ENCODE results near the gene BTF3. TPM values are rescaled to one million over a fixed set of nuclear protein-coding genes. Genes with fewer than 3 reads are reported as not detected.

Gene BTF3
- total and polyA plus RNA-seq, 2 of the 13 experiments (the other 11 are each of a cell fraction or from before 2014, with no cell fraction given) = 557 to 698 TPM

GRCh38 chr5:73542020-73542419 lies 43.8 kb downstream of the BTF3 start:
- WGBS (ENCODE audit: low lambda C conversion rate) = 73% methylated on average over 4 of the region's 4 CpGs
- peaks cover 79% of the 10 kb centered on the region for H3K4me1 ChIP-seq (ENCODE audit: insufficient read depth, low read length)
- in situ Hi-C loops (cut with HindIII; ENCODE audit: extremely low pct_ligation_motif_present, low pct_unique_long_range_greater_than_20kb) = no loop called here
- no peaks in the 10 kb centered on the region for H3K79me2 ChIP-seq (ENCODE audit: insufficient read depth, low read length)
- intact Hi-C loops (cut with micrococcal nuclease; ENCODE audit: unreplicated experiment) = loop anchor here (5.0 kb wide), 1 partner anchor 45 kb away; the partner anchor contains the start of gene BTF3
- H3K27ac ChIP-seq (ENCODE audit: extremely low read length, insufficient read depth, low read length) = peak overlapping the region; percentile 56
- POLR2A ChIA-PET = interaction anchor here (0.7 to 1.9 kb wide), 9 partner anchors 11 to 136 kb away, joined by 3 to 7 read pairs (median 5); partner anchors contain the start of gene BTF3
- H3K9me3 ChIP-seq (ENCODE audit: low read length) = no peaks in the 10 kb centered on the region
- DNase-seq (ENCODE audit: low spot score) = no peak
- no peak for FAIRE-seq
- no peaks in the 10 kb centered on the region for H3K27me3 ChIP-seq (ENCODE audit: control insufficient read depth in 1 of 2, insufficient read depth in 2 of 2, low read length in 2 of 2)
- no peak overlapping the region; a peak in 1 of 6 replicates for H3K4me3 ChIP-seq (replicated peaks in 1 of 3; ENCODE audit: insufficient read depth in 1 of 3, low read depth in 2 of 3, low read length in 3 of 3)
- no peak for TF ChIP-seq ZNF20 (CRISPR knock-in tag; IDR thresholded peaks at IDR 0.05)
- no peak for TF ChIP-seq NONO (IDR thresholded peaks at IDR 0.05)
- no peak for TF ChIP-seq NONO (CRISPR knock-in tag; conservative IDR thresholded peaks at IDR 0.05)
- TF ChIP-seq TOE1 (CRISPR knock-in tag; IDR thresholded peaks at IDR 0.05) = no peak
- no peak for TF ChIP-seq ZNF260 (CRISPR knock-in tag; IDR thresholded peaks at IDR 0.05; ENCODE audit: borderline replicate concordance, low read depth)
- no peak for TF ChIP-seq MIER2 (CRISPR knock-in tag; IDR thresholded peaks at IDR 0.05)
- no peak for TF ChIP-seq ZNF644 (CRISPR knock-in tag; IDR thresholded peaks at IDR 0.05; ENCODE audit: low read depth)
- no peak overlapping the region for H3K9ac ChIP-seq (ENCODE audit: insufficient read depth, low read depth, low read length)
- BruUV-seq (replicated peaks) = no TSS peak
- H3K36me3 ChIP-seq (replicated peaks in 1 of 2; ENCODE audit: control insufficient read depth in 1 of 2, insufficient read depth in 2 of 2, low read length in 2 of 2) = no peaks in the 10 kb centered on the region
- H3K4me2 ChIP-seq (ENCODE audit: low read depth, low read length) = no peak overlapping the region; the same call in 1 of the 2 replicates
- CTCF ChIA-PET (ENCODE audit: low intra/inter-chr PET ratio, low total read pairs) = no interaction called here
- no peaks in the 10 kb centered on the region for H4K20me1 ChIP-seq (ENCODE audit: insufficient read depth, low read length)
- no peak for ATAC-seq
- H2AFZ ChIP-seq (ENCODE audit: low read length) = no peak overlapping the region
